GM10266 (cell line): ENCODE measurements around the gene LRRC31.

Source experiments
- DNase-seq: peaks from one replicate; pipeline ENCODE4 v3.0.0; 2012; ENCODE audit errors: extremely low spot score
- TF ChIP-seq, protein P1 (sequence below): IDR thresholded peaks from 2 replicates; pipeline ENCODE4 v1.5.1; 2012; ENCODE audit warnings: mild to moderate bottlenecking, low read depth; ENCODE audit not compliant: control insufficient read depth, insufficient read depth; ENCODE audit errors: missing control alignments

Gene LRRC31

DNA sequence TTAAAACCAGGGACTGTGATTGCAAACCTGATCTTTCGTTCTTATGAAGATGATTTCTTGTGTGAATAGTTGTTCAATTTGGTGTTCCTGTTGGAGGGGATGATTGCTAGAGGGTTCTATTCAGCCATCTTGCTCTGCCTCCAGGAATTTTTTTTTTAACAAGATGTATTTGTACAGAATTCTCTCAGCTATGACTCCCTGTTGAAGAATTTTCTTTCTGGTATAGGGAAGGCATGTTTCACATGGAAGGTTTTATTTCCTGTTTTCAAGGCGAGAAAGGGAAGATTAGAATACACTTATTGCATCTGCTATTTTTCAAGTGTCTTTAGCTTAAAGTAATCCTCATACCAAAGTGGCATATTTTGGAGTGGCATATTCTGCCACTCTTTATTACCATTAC lies 51.4 kb downstream of the LRRC31 start:
- no peak for DNase-seq
- TF ChIP-seq, protein P1, sequence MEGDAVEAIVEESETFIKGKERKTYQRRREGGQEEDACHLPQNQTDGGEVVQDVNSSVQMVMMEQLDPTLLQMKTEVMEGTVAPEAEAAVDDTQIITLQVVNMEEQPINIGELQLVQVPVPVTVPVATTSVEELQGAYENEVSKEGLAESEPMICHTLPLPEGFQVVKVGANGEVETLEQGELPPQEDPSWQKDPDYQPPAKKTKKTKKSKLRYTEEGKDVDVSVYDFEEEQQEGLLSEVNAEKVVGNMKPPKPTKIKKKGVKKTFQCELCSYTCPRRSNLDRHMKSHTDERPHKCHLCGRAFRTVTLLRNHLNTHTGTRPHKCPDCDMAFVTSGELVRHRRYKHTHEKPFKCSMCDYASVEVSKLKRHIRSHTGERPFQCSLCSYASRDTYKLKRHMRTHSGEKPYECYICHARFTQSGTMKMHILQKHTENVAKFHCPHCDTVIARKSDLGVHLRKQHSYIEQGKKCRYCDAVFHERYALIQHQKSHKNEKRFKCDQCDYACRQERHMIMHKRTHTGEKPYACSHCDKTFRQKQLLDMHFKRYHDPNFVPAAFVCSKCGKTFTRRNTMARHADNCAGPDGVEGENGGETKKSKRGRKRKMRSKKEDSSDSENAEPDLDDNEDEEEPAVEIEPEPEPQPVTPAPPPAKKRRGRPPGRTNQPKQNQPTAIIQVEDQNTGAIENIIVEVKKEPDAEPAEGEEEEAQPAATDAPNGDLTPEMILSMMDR, result no peak

DNA sequence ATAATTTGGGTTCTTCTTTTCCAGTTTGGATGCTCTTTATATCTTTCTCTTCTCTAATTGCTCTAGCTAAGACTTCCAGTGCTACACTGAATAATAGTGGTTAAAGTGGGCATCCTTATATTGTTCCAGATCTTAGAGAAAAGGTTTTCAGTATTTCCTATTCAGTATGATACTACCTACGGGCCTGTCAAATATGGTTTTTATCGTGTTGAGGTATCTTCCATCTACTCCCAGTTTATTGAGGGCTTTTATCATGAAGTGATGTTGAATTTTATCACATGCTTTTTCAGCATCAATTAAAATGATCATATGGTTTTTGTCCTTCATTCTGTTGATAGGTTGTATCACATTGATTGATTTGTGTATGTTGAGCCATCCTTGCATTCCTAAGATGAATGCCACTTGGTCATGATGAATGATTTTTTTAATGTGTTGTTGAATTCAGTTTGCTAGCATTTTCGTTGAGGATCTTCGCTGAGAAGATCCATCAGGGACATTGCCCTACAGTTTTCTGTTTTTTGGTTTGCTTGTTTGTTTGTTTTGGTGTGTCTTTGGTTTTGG lies 54.1 kb downstream of the LRRC31 start:
- DNase-seq, result no peak
- TF ChIP-seq, protein P1, result no peak

DNA sequence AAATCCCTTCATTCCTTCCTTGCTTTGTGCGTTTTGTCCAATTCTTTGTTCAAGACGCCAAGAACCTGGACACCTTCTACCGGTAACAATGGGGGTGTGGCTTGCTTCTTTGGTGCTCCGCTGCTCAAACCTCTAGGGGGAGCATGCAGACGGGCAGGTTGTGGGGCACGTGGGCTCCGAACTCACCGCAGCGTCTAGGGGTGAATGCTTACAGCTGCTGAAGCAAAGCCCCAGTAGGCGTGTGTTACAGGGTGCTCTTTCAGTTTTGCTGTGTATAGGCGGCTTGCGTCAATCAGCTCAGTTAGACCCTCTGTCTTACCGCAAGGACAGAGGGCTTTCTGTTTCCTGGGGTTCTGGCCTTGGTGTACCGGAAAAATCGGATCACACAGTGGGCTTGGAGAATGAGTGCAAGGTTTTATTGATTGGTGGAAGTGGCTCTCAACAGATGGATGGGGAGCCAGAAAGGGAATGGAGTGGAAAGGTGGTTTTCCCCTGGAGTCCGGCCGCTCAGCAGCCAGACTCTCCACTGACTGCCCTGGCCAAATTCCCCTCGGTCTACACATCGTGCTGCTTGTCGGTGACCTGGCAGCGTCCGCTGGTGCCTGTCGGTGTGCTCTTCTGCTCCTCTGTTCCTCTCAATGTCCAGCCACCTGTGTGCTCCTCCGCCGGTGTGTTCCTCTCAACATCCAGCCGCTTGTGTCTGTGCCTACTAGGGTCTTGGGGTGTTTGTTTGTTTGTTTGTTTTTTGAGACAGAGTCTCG lies 55.8 kb downstream of the LRRC31 start:
- TF ChIP-seq, protein P1, result peak; percentile 84
- peak; percentile 80 for DNase-seq

DNA sequence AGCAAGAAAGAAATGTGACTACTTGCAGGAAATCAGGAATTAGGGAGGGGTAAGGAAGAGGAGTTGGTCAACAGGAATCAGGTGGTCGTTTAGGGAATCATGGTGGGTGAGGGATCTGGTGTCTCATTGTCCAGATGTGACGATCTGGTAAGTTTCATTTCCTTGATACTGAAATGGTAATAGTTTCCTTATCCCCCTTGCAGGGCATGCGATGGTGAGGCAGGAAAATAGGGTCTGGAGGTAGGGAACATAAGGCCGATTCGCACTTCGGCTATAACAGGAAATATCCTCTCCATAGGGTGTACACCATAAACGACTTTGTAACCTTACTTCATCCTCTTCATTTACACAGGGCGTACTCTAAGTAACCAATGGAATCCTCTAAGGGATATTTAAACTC lies 56.5 kb downstream of the LRRC31 start:
- TF ChIP-seq, protein P1, result no peak
- DNase-seq, result no peak

DNA sequence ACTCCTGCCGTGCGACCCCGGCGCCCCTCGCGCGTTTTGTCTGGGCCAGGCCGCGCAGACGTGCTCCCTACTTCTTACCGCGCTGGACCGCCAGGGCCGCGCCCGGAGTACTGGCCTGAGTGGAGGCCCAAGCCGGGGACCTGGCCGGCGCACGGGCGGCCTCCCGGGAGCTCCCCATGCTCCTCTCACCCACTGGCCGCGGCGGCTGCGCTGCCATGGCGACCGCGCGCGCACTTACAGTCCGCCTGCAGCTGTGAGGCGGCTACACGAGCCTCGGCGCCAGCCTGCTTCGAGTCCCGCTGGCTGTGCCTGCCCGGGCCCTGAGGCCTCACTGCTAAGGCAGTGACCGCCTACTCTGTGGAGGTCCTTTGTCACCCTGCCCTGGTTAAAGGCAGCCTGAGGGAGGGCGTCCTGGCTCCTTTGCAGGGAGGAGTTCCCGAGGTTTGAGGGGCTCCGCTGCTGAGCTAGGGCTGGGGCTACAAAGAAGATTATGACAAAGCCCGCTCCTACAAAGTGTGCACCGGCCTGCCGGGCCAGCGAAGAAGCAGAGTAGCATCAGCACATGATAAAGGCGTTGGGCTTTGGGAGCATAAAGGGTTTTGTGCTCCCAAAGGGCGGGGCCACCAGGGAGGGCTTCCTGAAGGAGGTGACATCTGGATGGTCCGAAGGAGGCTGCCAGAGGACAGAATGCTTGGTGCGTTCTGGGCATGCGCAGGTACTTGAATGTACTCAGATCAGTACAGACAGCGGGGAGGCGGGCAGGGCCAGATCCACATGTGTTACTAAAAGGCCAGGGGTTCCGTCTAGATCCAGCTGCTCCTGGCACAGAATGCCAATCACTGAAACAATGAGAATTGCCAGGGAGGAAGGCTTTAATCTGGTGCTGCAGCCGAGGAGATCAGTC lies 57.2 kb downstream of the LRRC31 start, which contains the start of the genes LRRC34 and LRRIQ4:
TSS of gene LRRC34 (minus strand) at position 573 of the 904 bp plus-strand sequence. CDS start at position 217, 356 bp downstream.
TSS of gene LRRIQ4 (plus strand) at position 539 of the 904 bp plus-strand sequence. CDS start 9,052 bp downstream, outside the sequence.
- DNase-seq, result peak; percentile 87

DNA sequence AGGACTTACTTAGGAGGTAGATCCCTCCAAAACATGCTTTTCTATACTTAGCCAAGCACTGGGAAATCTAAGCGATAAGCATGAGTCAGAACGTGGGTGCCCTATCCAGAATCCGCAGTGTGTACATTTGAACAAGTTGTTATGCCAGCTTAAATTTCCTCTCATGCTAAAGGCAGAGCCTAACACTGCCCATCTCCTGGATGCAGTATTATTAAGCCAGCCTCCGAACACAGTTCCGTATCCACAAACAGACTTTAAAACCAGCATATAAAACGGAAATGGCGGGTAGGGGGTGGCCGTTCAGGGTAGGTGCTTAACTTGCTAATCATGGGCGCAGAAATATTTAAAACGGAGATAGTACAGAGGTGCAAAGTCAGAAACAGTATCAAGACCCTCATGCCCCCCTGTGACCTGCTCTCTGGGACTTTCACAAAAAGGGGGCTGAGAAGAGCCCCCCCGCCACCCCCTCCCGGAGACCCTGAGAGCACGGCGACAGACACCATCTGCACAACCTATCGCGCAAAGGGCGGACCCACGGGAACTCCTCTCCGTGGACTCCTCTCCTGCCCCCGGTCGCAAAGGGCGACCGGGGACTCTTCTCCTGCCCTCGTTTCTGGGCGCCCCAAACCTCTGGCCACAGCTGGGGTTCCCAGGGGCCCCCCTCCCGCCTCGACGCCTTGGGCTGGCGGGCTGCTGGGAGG lies 58.0 kb downstream of the LRRC31 start:
- TF ChIP-seq, protein P1, result no peak
- DNase-seq, result peak; percentile 43

More for the DNA sequence above, 57.2 kb downstream of the LRRC31 start, which contains the start of the genes LRRC34 and LRRIQ4:
- TF ChIP-seq, protein P1, result no peak
